T-helper 22 cell (primary cell): ENCODE results near the gene MSI2.
A peak's percentile ranks its signal among the peaks of the same experiment; 100 is the strongest.

Experiments used
- DNase-seq: peaks from one replicate; pipeline ENCODE4 v3.0.0-alpha.2; 2020; ENCODE audit warnings: low read depth

Gene MSI2

GRCh38 chr17:57600074-57600473 is 343.8 kb downstream of the MSI2 start:
- DNase-seq = no peak

DNA sequence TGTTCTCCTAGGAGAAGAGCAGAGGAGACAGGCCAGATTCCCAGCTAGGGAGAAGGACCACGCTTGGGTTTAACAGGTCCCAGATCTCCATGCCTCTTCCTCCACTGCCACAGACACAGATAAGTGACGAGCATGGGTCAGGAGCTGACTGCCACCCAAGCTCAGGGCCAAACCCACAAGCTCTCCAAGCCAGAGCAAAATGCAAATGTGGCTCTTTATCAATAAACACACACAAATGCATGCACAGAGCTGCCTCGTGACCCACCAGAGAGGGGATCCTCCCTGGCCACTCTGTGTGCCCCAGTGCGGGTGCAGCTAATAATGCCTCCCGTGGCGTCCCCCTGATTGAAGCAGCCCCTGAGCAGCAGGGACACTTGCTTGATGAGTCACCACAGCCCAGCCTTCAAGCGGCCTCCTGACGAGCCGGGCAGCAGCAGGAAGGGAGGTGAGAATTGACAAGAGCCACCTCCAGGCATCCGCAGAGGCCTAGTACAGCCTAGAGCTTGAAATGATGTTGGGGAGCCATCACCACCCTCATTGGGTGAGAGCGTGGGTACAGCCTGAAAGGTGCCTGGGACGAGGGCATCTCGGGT is 344.9 kb downstream of the MSI2 start:
- no peak for DNase-seq

GRCh38 chr17:57602896-57603295 is 346.6 kb downstream of the MSI2 start:
- DNase-seq = no peak

DNA sequence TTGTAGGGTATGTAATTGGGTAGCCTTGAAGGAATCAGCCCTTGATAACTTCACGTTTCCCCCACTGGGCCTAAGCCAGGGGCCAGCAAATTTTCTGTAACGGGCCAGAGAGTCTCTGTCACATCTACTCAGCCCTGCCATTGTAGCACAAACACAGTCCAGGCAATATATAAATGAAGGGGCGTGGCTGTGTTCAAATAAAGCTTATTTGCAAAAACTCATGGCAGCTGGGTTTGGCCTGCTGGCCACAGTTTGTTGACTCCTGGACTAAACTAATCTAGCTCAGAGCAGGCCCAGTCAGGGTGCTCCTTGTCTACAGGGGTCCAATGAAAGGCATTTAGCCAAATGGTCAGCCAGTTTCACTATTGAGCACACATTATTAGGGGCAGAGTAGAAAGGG is 347.2 kb downstream of the MSI2 start:
- no peak for DNase-seq

DNA sequence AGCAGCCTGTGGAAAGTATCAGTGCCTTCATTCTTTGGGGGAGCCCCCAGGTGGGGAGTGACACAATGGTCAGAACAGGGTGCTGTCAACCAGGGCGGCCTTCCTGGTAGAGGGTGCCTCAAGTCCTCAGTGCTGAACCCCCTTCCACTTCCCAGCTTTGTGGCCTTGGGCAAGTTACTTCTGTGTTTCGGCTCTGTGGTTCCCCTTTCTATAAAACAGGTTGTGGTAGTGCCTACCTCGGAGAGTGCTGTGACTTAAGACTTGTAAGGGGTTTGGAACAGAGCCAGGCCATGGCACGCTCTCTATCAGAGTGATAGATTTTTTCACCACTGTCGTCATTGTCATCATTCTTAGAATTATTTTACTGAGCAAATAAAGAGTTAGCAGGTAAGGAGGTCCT is 347.7 kb downstream of the MSI2 start:
- DNase-seq = peak; percentile 44

DNA sequence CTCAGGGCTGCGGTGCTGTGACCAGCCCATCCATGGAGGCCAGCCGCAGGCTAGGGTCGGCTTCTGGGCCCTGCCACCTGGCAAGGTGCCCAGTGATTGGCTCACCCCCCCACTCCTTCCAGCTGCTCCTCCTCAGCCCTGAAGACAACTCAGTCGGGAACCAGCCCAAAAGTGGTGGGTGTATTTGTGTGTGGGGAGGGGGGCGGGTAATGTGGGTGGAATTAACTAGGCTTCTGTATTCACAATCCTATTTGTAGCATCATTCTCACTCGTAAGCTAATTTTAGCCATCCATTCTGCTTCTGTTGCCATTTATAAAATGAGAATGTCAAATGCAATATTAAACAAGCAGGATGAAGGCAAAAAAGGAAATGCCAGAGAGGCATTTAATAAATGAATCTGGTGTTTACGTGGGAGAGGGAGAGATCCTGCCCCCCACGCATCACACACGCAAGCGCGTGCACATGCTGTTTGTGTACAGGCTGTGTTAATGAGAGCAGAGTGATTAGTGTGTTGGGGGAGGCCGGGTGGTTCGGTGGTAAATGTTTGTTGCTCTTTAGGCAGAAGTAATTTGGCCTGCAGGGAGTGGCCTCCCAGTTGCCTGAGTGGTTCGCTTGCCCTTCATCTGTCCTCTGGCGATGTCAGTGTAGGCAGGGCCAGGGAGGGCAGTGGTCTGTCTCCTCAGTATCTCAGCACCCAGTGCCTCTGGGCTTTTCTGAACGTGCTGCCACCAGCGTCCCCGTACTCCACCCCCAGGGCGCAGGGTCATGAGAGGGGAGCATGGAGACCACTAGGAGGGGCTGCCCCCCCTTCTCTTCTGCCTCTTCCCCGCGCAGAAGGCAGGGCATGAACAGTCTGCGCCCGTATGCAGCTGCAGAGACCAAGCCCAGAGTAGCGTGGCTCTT is 348.7 kb downstream of the MSI2 start:
- DNase-seq = no peak

GRCh38 chr17:57605675-57606105 is 349.4 kb downstream of the MSI2 start:
- no peak for DNase-seq

GRCh38 chr17:57606111-57606875 is 350.0 kb downstream of the MSI2 start:
- DNase-seq = no peak

- no peak for DNase-seq
Measured at GRCh38 chr17:57607553-57608120, 351.3 kb downstream of the MSI2 start.

GRCh38 chr17:57608369-57609124 is 352.2 kb downstream of the MSI2 start:
- no peak for DNase-seq

DNA sequence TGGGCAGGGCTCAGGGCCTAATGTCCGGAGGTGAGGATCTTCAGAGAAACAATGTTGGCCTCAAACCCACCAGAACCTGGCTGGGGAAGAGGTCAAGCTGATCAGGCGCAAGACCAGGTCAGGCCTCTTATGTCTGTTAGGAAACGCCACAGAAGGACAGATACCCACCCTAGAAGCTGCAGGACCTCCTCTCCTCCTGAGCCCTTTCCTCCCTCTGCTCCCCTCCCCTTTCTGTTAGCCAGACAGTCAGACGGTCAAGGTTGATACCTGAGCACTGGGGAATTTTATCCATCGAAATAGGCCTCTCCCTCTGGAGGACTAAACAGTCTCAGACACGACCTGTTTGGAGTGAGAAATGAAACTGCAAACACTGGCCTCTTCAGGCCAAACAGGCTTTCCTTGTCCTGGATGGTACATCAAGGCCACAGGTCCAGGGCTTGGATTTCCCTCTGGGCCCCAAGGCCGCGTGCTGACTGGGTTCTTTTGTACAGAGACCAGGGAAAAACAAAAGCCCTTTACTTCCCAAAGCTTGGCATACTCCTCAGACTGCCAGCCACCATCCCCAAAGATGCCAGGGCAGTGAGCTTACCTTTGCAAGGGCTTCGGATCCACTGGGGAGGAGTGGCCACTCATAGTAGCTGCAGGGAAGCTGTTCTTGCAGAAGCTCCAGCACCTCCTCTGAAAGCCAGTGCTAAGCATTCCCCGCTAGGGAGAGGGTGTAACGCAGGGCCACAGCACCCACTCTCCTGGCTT is 353.0 kb downstream of the MSI2 start:
- no peak for DNase-seq

- no peak for DNase-seq
Measured at GRCh38 chr17:57609878-57610270, 353.6 kb downstream of the MSI2 start.

DNA sequence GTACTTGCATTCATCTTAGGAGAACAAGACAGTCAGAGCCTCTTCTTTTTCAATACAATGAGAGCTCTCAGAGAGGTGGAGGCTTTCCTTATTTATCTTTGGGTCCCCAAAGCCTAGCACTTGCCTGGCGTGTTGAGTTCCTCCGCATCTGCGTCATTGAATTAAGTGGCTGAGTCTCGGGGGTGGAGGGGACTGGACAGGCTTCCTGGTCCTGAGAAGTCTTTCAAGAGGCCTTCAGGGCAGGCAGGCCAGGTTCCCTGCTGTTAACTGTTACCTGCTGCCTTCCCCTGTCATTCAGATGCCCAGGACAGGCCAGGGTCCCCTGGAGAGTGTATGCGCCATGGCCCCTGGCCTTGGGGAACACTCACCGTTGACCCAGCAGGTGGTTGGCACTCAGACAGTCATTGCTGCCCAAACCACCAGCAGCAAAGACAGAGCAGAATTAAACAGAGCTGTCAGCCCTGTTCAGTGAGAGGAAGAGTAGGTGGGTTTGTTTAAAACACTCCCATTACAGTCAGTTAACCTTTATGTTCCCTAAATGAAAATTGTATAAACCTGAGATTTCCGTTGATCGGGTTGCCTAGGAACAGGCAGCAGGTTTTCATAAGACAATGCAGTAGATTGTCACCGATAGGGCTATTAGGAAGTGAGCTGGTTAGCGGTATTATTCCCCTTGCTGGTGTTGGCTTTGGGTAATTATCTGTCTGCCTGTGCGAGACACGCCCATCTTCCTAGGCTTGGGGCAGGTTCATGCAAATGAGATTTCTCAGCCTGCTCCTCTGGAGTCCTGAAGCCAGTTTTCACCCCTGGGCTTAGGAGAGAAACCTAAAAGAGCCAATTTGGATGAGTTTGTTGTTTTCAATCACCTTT is 356.1 kb downstream of the MSI2 start:
- DNase-seq = peak; percentile 43

GRCh38 chr17:57614742-57615141 is 358.4 kb downstream of the MSI2 start:
- no peak for DNase-seq

DNA sequence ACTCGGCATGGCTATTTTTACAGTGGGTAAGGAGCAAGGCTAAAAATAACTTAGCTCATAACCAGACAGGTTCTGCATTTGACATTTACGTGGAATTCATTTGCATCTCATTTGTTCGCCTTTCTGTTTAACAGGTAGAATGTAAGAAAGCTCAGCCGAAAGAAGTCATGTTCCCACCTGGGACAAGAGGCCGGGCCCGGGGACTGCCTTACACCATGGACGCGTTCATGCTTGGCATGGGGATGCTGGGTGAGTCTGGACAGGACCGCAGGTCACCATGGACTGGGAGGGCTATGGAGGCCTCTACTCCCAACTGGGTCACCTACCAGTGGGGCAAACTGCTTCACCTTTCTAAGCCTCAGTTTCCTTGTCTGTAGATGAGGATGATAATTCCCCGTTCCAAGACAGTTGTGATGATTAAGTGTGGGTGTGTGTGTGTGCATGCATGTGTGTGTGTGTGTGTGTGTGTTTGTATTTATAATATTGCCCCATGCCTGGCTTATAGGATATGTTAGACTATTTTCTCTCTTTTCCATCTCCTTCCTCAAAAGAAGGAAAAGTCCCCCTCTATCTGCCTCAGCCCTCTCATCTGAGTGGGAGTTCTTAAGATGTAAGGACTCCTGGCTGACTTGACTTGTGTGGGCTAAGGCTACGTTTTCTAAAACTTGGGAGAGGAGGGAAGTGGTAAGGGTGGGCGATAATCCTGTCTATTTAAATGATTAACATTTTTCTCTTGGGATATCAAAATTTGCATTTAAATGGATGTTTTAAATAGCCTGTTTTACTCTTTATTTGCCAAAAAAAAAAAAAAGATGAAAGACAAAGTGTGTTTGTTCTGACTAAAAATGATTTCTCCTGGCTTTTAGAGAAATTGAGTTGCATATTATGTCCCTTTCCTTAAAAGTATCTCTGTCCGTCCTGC is 359.8 kb downstream of the MSI2 start:
- no peak for DNase-seq

- no peak for DNase-seq
Measured at GRCh38 chr17:57617218-57617617, 360.9 kb downstream of the MSI2 start.

- DNase-seq = no peak
Measured at GRCh38 chr17:57619061-57619937, 363.0 kb downstream of the MSI2 start.

DNA sequence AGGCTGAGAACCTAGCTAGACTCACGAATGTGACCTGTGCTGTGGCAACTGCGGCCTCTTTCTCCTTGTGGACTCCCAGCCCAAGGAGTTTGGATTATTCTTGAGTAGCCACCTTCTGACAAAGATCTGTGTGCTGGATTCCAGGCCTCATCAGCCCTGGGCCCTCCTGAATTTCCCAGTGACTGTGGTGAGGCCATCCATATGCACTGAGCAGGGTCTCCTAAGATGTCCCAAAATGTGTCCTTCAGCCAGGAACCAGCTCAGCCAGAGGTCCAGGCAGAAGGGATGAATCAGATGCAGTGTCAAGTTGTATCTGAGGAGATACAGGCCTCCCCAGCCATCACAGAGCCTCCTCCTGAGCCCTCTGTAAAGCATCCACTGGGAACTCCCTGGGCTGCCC is 364.3 kb downstream of the MSI2 start:
- DNase-seq = no peak
